GM23338 (cell line): Measurements from ENCODE around the gene ZNF511. TPM values are rescaled to one million over a fixed set of nuclear protein-coding genes. Genes with fewer than 3 reads are reported as not detected.

Source experiments
- ATAC-seq: fragments of 200-7000 bp; cut with Tn5 transposase; 3 replicates; pipeline ENCODE4 v1.9.1; 2020
- DNase-seq: peaks from one replicate; pipeline ENCODE4 v3.0.0-alpha.2; 2015; ENCODE audit warnings: low spot score
- H2AFZ ChIP-seq: fragments of 200-600 bp; sonication (generic); 2 replicates; pipeline ENCODE4 v1.8.0; 2016; ENCODE audit warnings: antibody characterized with exemption, mild to moderate bottlenecking, moderate library complexity
- H3F3A ChIP-seq: fragments of 200-600 bp; sonication (generic); replicated peaks from 2 replicates; pipeline ENCODE4 v1.8.0; 2017; ENCODE audit warnings: antibody characterized with exemption, mixed run types, low read depth
- H3K27ac ChIP-seq: fragments of 200-600 bp; sonication (generic); 2 replicates; pipeline ENCODE4 v1.6.1; 2016; ENCODE audit warnings: low read depth
- H3K27me3 ChIP-seq: fragments of 200-600 bp; sonication (generic); 2 replicates; pipeline ENCODE4 v1.8.0; 2016; ENCODE audit warnings: mild to moderate bottlenecking, mixed run types, moderate library complexity; ENCODE audit not compliant: insufficient read depth
- H3K36me3 ChIP-seq: fragments of 200-600 bp; sonication (generic); 2 replicates; pipeline ENCODE4 v1.8.0; 2016; ENCODE audit warnings: mild to moderate bottlenecking; ENCODE audit not compliant: insufficient read depth
- H3K4me1 ChIP-seq: fragments of 200-600 bp; sonication (generic); 2 replicates; pipeline ENCODE4 v1.8.0; 2016; ENCODE audit warnings: mild to moderate bottlenecking, moderate library complexity; ENCODE audit not compliant: insufficient read depth
- H3K4me2 ChIP-seq: fragments of 200-600 bp; sonication (generic); 2 replicates; pipeline ENCODE4 v1.7.1; 2017; ENCODE audit warnings: mixed run types
- H3K4me3 ChIP-seq: fragments of 200-600 bp; sonication (generic); 2 replicates; pipeline ENCODE4 v1.6.1; 2016; ENCODE audit warnings: mixed run types
- H3K79me2 ChIP-seq: fragments of 200-600 bp; sonication (generic); replicated peaks from 2 replicates; pipeline ENCODE4 v1.8.0; 2017; ENCODE audit warnings: mild to moderate bottlenecking; ENCODE audit not compliant: insufficient read depth
- H3K9me2 ChIP-seq: fragments of 200-600 bp; sonication (generic); 2 replicates; pipeline ENCODE4 v1.8.0; 2017; ENCODE audit not compliant: insufficient read depth
- H4K20me1 ChIP-seq: fragments of 200-600 bp; sonication (generic); replicated peaks from 2 replicates; pipeline ENCODE4 v1.8.0; 2017; ENCODE audit warnings: mild to moderate bottlenecking; ENCODE audit not compliant: insufficient read depth
- H3K27ac Mint-ChIP-seq: 2 replicates; pipeline ENCODE4 v1.8.0; 2020; ENCODE audit warnings: inconsistent platforms, mild to moderate bottlenecking, moderate library complexity, mixed read lengths
- H3K27me3 Mint-ChIP-seq: 3 replicates; pipeline ENCODE4 v1.8.0; 2022; ENCODE audit warnings: low read depth, mild to moderate bottlenecking, moderate library complexity, mixed read lengths, inconsistent platforms; ENCODE audit not compliant: insufficient read depth, poor library complexity
- H3K36me3 Mint-ChIP-seq: 3 replicates; pipeline ENCODE4 v1.8.0; 2021; ENCODE audit warnings: low read depth, mild to moderate bottlenecking, inconsistent platforms, moderate library complexity, mixed read lengths
- H3K4me1 Mint-ChIP-seq: 3 replicates; pipeline ENCODE4 v1.8.0; 2020; ENCODE audit warnings: mild to moderate bottlenecking, inconsistent platforms, mixed read lengths
- H3K4me3 Mint-ChIP-seq: 3 replicates; pipeline ENCODE4 v1.8.0; 2021; ENCODE audit warnings: moderate library complexity, mild to moderate bottlenecking, inconsistent platforms, mixed read lengths
- H3K9me3 Mint-ChIP-seq: 3 replicates; pipeline ENCODE4 v1.8.0; 2020; ENCODE audit warnings: moderate library complexity, mild to moderate bottlenecking, inconsistent platforms, mixed read lengths
- CREB1 ChIP-seq: fragments of 250-450 bp; sonication (Bioruptor Pico); IDR thresholded peaks from 2 replicates; pipeline ENCODE4 v1.5.0; 2020; ENCODE audit warnings: low read depth, mild to moderate bottlenecking, moderate library complexity
- CTCF ChIP-seq, 2 experiments: fragments of 200-600 bp in 1 of 2; sonication (generic) in 1 of 2; conservative IDR thresholded peaks; 2 replicates each; pipeline versions ENCODE4 v1.5.1 to v1.6.1; 2016 to 2017; ENCODE audit warnings: antibody characterized with exemption in 2 of 2, low read depth in 2 of 2, mild to moderate bottlenecking in 2 of 2, moderate library complexity in 1 of 2
- EZH2 ChIP-seq: fragments of 200-600 bp; sonication (generic); IDR thresholded peaks from one replicate; pipeline ENCODE4 v1.8.0; 2017; ENCODE audit warnings: antibody characterized with exemption, mild to moderate bottlenecking, low read depth; ENCODE audit not compliant: unreplicated experiment
- EZH2phosphoT487 ChIP-seq: fragments of 200-600 bp; sonication (generic); IDR thresholded peaks from one replicate; pipeline ENCODE4 v1.8.1; 2018; ENCODE audit warnings: antibody characterized with exemption; ENCODE audit not compliant: unreplicated experiment
- JUNB ChIP-seq: IDR thresholded peaks from one replicate; pipeline ENCODE4 v1.6.1; 2016; ENCODE audit warnings: antibody characterized with exemption; ENCODE audit not compliant: unreplicated experiment
- NANOG ChIP-seq: IDR thresholded peaks from 2 replicates; pipeline ENCODE4 v1.6.1; 2016; ENCODE audit warnings: antibody characterized with exemption, borderline replicate concordance
- POLR2AphosphoS5 ChIP-seq: IDR thresholded peaks from 2 replicates; pipeline ENCODE4 v1.6.1; 2016; ENCODE audit warnings: antibody characterized with exemption, low read depth
- STAT1 ChIP-seq: IDR thresholded peaks from one replicate; pipeline ENCODE4 v1.6.1; 2016; ENCODE audit warnings: antibody characterized with exemption; ENCODE audit not compliant: unreplicated experiment
- ZNF114 ChIP-seq: fragments of 250-450 bp; sonication (Bioruptor Pico); IDR thresholded peaks from 2 replicates; pipeline ENCODE4 v1.5.0; 2020; ENCODE audit warnings: mild to moderate bottlenecking, moderate library complexity
- ZNF331 ChIP-seq: fragments of 250-450 bp; sonication (Bioruptor Pico); IDR thresholded peaks from 2 replicates; pipeline ENCODE4 v1.5.0; 2020; ENCODE audit warnings: low read depth, mild to moderate bottlenecking, moderate library complexity
- polyA plus RNA-seq: library from polyadenylated mRNA; unstranded; fragments of >200 nt; fragmentation: Nextera tagmentation; extraction: Ambion mirVana; gene quantifications from 2 replicates; pipeline ENCODE4 v1.2.1, GENCODE V29; 2016
- total RNA-seq: library from RNA; depleted of rRNA; stranded (reverse); fragments of >200 nt; shearing (Covaris generic); gene quantifications from 2 replicates; pipeline ENCODE4 v1.2.3, GENCODE V29; 2014
- TF ChIP-seq, protein P1 (sequence below): fragments of 250-450 bp; sonication (Bioruptor Pico); IDR thresholded peaks from 2 replicates; pipeline ENCODE4 v1.5.0; 2020; ENCODE audit warnings: mild to moderate bottlenecking, moderate library complexity
- TF ChIP-seq, protein P2 (sequence below): IDR thresholded peaks from one replicate; pipeline ENCODE4 v1.6.1; 2018; ENCODE audit warnings: antibody characterized with exemption; ENCODE audit not compliant: unreplicated experiment
- TF ChIP-seq, protein P3 (sequence below): IDR thresholded peaks from 2 replicates; pipeline ENCODE4 v1.6.1; 2016; ENCODE audit warnings: antibody characterized with exemption

Gene ZNF511
- total and polyA plus RNA-seq, 2 experiments from 2014 or later, result 41.3 to 104 TPM

- no peaks in the 10 kb centered on the region for H4K20me1 ChIP-seq
- no peak overlapping the region for H3K4me2 ChIP-seq
- H3K36me3 ChIP-seq, result no peaks in the 10 kb centered on the region
- TF ChIP-seq CREB1, result no peak
- no peak for TF ChIP-seq EZH2
- TF ChIP-seq JUNB, result no peak
- TF ChIP-seq NANOG, result no peak
- TF ChIP-seq, protein P1, sequence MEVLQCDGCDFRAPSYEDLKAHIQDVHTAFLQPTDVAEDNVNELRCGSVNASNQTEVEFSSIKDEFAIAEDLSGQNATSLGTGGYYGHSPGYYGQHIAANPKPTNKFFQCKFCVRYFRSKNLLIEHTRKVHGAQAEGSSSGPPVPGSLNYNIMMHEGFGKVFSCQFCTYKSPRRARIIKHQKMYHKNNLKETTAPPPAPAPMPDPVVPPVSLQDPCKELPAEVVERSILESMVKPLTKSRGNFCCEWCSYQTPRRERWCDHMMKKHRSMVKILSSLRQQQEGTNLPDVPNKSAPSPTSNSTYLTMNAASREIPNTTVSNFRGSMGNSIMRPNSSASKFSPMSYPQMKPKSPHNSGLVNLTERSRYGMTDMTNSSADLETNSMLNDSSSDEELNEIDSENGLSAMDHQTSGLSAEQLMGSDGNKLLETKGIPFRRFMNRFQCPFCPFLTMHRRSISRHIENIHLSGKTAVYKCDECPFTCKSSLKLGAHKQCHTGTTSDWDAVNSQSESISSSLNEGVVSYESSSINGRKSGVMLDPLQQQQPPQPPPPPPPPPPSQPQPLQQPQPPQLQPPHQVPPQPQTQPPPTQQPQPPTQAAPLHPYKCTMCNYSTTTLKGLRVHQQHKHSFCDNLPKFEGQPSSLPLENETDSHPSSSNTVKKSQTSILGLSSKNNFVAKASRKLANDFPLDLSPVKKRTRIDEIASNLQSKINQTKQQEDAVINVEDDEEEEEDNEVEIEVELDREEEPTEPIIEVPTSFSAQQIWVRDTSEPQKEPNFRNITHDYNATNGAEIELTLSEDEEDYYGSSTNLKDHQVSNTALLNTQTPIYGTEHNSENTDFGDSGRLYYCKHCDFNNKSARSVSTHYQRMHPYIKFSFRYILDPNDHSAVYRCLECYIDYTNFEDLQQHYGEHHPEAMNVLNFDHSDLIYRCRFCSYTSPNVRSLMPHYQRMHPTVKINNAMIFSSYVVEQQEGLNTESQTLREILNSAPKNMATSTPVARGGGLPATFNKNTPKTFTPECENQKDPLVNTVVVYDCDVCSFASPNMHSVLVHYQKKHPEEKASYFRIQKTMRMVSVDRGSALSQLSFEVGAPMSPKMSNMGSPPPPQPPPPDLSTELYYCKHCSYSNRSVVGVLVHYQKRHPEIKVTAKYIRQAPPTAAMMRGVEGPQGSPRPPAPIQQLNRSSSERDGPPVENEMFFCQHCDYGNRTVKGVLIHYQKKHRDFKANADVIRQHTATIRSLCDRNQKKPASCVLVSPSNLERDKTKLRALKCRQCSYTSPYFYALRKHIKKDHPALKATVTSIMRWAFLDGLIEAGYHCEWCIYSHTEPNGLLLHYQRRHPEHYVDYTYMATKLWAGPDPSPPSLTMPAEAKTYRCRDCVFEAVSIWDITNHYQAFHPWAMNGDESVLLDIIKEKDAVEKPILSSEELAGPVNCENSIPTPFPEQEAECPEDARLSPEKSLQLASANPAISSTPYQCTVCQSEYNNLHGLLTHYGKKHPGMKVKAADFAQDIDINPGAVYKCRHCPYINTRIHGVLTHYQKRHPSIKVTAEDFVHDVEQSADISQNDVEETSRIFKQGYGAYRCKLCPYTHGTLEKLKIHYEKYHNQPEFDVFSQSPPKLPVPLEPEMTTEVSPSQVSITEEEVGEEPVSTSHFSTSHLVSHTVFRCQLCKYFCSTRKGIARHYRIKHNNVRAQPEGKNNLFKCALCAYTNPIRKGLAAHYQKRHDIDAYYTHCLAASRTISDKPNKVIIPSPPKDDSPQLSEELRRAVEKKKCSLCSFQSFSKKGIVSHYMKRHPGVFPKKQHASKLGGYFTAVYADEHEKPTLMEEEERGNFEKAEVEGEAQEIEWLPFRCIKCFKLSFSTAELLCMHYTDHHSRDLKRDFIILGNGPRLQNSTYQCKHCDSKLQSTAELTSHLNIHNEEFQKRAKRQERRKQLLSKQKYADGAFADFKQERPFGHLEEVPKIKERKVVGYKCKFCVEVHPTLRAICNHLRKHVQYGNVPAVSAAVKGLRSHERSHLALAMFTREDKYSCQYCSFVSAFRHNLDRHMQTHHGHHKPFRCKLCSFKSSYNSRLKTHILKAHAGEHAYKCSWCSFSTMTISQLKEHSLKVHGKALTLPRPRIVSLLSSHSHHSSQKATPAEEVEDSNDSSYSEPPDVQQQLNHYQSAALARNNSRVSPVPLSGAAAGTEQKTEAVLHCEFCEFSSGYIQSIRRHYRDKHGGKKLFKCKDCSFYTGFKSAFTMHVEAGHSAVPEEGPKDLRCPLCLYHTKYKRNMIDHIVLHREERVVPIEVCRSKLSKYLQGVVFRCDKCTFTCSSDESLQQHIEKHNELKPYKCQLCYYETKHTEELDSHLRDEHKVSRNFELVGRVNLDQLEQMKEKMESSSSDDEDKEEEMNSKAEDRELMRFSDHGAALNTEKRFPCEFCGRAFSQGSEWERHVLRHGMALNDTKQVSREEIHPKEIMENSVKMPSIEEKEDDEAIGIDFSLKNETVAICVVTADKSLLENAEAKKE, result no peak
- TF ChIP-seq, protein P2, sequence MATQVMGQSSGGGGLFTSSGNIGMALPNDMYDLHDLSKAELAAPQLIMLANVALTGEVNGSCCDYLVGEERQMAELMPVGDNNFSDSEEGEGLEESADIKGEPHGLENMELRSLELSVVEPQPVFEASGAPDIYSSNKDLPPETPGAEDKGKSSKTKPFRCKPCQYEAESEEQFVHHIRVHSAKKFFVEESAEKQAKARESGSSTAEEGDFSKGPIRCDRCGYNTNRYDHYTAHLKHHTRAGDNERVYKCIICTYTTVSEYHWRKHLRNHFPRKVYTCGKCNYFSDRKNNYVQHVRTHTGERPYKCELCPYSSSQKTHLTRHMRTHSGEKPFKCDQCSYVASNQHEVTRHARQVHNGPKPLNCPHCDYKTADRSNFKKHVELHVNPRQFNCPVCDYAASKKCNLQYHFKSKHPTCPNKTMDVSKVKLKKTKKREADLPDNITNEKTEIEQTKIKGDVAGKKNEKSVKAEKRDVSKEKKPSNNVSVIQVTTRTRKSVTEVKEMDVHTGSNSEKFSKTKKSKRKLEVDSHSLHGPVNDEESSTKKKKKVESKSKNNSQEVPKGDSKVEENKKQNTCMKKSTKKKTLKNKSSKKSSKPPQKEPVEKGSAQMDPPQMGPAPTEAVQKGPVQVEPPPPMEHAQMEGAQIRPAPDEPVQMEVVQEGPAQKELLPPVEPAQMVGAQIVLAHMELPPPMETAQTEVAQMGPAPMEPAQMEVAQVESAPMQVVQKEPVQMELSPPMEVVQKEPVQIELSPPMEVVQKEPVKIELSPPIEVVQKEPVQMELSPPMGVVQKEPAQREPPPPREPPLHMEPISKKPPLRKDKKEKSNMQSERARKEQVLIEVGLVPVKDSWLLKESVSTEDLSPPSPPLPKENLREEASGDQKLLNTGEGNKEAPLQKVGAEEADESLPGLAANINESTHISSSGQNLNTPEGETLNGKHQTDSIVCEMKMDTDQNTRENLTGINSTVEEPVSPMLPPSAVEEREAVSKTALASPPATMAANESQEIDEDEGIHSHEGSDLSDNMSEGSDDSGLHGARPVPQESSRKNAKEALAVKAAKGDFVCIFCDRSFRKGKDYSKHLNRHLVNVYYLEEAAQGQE, result no peak
- TF ChIP-seq POLR2AphosphoS5, result no peak
- no peak for TF ChIP-seq STAT1
- TF ChIP-seq, protein P3, sequence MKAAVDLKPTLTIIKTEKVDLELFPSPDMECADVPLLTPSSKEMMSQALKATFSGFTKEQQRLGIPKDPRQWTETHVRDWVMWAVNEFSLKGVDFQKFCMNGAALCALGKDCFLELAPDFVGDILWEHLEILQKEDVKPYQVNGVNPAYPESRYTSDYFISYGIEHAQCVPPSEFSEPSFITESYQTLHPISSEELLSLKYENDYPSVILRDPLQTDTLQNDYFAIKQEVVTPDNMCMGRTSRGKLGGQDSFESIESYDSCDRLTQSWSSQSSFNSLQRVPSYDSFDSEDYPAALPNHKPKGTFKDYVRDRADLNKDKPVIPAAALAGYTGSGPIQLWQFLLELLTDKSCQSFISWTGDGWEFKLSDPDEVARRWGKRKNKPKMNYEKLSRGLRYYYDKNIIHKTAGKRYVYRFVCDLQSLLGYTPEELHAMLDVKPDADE, result no peak
- TF ChIP-seq ZNF331 (CRISPR knock-in tag), result no peak
- no peak for TF ChIP-seq ZNF114 (CRISPR knock-in tag)
- TF ChIP-seq EZH2phosphoT487, result no peak
- TF ChIP-seq CTCF (conservative IDR thresholded peaks at IDR 0.05; ENCODE audit: low read depth in 2 of 2), result no peak
- H3K4me1 ChIP-seq, result no peaks in the 10 kb centered on the region; the same call in 1 of the 2 replicates
- DNase-seq (no peak), ATAC-seq (peak; percentile 23)
- H3K36me3 Mint-ChIP-seq, result no peaks in the 10 kb centered on the region
- no peak overlapping the region for H3K27ac ChIP-seq
- H3K27me3 ChIP-seq, result no peaks in the 10 kb centered on the region
- no peak overlapping the region for H2AFZ ChIP-seq
- H3K27me3 Mint-ChIP-seq, result peaks cover 17% of the 10 kb centered on the region
- no peak overlapping the region for H3K27ac Mint-ChIP-seq
- no peaks in the 10 kb centered on the region for H3K9me2 ChIP-seq
- H3K4me3 ChIP-seq, result no peak overlapping the region
- no peaks in the 10 kb centered on the region for H3K79me2 ChIP-seq
- 0 out of 2 replicates have a peak, but pooled peaks cover 3% of the 10 kb centered on the region for H3F3A ChIP-seq
- peaks cover 11% of the 10 kb centered on the region for H3K4me1 Mint-ChIP-seq
- H3K4me3 Mint-ChIP-seq, result no peak overlapping the region
- peaks cover 5% of the 10 kb centered on the region; the same call in 2 of the 3 replicates for H3K9me3 Mint-ChIP-seq
Observed at GRCh38 chr10:133342942-133343341, 34.2 kb downstream of the ZNF511 start.
